HG03354 (cell line): Measurements from ENCODE around the gene EDRF1.
"Not testable (repeated sequence)": the region's sequence is repeated elsewhere in the genome, so short reads cannot be mapped to it uniquely, and the experiment has no call there.

Experiments used
- ATAC-seq: cut with Tn5 transposase; IDR thresholded peaks from one replicate; pipeline ENCODE4 v1.9.1; 2021; ENCODE audit warnings: mild to moderate bottlenecking; ENCODE audit not compliant: unreplicated experiment, poor library complexity, severe bottlenecking

Gene EDRF1

DNA sequence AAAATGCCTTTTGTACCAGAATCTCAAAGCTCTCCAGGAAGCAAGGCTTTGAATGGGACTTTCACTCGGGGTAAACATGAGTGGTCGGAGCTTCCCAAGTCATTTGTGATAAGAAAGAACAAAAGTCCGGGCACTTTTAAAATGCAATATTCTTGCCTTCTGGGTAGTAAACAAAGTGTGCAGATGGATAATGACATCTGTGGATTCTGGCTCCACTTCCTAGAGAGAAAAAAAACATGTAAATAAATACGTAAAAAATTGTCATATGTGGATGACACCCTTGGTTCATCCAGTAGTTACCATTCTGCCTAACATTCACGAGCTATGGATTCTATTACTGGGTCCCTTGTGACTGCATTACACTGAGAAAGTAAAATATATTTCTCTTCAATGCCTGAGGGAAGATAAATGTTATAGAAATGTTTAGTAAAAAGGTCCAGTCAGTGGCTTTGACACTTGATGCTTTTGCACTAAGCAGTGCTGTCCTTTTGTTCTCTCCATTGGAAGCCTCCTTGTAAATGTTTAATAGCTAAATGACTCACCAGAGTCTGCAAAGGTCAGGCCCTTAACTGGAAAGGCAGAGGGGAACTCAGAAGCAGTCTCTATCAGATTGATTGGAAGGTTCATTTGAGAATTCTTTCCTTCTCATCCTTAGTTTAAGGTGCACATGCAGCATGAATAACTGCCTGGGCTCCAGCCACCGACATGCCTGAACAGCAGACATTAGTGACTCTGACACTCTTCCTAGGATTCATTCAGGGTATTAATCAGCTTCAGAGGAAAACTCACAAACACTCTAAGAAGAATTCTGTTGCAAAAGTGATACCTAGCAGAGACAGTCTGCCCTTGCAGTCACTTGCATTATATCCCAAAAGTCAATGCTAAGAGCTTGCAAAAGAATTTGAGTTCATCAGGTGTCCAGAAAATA is 11.7 kb upstream of the EDRF1 start:
- peak; percentile 70 for ATAC-seq

DNA sequence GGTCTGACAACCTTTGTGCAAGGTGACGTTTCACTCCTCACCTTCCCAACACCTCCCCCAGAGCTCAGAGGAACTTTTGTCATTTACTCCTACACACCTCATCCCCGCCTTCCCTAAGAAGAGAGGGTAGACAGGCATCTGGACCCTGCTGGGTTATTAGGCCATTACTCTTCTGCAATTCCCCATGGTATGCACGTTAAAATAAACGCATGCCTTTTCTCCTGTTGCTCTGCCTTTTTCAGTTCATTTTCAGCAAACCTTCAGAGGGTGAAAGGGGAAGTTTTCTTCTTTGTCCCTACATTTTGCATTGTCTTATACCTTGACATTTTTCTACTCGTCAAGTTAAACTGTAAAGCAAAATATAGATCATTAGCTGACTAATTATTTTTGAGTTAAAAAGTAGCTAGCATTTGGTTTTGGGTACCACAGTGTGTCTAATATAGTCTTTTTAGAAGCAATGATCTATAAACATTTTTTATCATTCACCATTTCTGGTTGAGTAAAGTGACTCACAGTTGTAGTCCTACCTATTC is 10.5 kb upstream of the EDRF1 start:
- peak; percentile 53 for ATAC-seq

DNA sequence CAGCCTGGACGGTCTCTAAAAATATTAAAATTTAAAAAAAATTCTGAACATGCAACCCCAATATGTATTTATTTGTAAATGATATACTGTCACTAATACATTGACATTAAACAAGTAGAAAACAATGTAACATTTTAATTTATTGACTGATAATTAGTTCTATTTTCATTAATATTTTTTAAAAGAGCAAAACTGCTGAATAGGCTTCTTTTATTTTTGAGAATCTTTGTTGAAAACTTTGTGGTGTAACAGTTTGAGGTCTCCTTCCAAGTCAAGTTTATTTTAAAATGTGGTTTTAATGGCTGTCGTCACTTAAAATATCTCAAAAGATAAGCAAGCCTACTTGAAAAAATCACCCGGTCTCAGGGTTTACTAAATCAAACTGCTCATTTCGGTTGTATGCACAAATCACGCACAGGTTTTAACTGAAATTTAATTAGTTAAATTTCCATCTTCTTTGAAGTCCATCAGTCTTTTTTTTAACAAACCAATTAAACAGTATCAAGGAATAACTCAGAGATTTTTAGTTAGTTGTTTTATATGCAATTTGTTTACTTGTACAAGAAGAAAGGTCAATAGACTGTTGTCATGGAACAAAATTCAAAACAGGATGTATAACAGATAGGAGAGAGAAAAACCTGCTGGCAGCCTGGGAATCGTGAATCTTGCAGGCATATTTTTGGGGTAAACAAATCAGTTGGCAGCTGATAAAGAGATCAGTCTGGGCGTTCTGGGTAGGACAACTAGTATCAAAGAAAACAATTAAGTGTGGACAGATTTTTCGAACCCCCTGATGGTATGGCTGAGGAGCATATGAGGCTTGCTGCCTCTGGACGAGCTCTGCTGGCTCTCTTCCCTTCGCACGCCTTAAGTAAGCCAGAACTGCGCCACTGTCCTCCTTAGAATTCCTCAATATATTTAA is 9.7 kb upstream of the EDRF1 start:
- no peak for ATAC-seq

GRCh38 chr10:125711110-125711750 is 8.3 kb upstream of the EDRF1 start:
- no peak for ATAC-seq

GRCh38 chr10:125714728-125715127 is 4.8 kb upstream of the EDRF1 start:
- ATAC-seq: not testable (repeated sequence)

GRCh38 chr10:125720002-125720382 is 483 bp downstream of the EDRF1 start:
- no peak for ATAC-seq

GRCh38 chr10:125721035-125721434 is 1.5 kb downstream of the EDRF1 start:
- peak; percentile 47 for ATAC-seq

DNA sequence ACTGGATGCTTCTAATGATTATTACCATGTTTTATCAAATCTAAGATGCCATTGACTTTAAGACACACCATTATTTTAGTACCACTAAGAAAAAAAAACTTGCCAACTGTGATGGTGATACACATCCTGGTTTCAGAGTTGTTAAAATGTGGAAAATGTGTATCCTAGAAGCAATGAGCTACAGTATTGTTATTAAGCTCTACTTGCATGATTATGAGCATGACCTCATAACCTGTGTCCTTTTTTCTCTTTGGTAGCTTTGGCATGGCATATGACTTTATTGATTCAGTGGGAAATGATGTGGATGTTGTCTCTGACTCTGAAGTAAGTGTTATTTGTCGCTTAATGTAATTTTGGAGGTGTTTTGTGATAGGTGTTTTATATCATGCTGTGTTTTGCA is 3.3 kb downstream of the EDRF1 start:
- ATAC-seq: no peak

- no peak for ATAC-seq
Measured at GRCh38 chr10:125726914-125727313, 7.4 kb downstream of the EDRF1 start.

GRCh38 chr10:125727436-125727835 is 7.9 kb downstream of the EDRF1 start:
- no peak for ATAC-seq

DNA sequence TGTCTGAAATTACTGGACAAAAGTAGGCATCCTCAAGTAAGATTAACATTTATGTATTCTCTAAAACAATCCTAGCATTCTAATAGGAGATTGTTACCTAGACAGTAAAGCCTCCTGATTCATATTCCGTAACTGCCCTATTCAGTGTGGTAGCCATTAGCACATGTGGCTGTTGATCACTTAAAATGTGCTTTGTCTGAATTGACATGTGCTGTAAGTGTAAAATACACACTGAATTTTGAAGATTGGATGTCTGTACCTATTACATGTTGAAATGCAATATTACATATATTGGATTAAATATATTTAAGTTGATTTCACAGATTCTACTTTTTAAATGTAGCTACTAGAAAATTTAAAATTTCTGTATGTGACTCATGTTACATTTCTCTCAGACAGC is 14.6 kb downstream of the EDRF1 start:
- ATAC-seq: no peak

GRCh38 chr10:125734823-125735222 is 15.3 kb downstream of the EDRF1 start:
- no peak for ATAC-seq

- ATAC-seq: no peak
Measured at GRCh38 chr10:125738206-125738605, 18.7 kb downstream of the EDRF1 start.

DNA sequence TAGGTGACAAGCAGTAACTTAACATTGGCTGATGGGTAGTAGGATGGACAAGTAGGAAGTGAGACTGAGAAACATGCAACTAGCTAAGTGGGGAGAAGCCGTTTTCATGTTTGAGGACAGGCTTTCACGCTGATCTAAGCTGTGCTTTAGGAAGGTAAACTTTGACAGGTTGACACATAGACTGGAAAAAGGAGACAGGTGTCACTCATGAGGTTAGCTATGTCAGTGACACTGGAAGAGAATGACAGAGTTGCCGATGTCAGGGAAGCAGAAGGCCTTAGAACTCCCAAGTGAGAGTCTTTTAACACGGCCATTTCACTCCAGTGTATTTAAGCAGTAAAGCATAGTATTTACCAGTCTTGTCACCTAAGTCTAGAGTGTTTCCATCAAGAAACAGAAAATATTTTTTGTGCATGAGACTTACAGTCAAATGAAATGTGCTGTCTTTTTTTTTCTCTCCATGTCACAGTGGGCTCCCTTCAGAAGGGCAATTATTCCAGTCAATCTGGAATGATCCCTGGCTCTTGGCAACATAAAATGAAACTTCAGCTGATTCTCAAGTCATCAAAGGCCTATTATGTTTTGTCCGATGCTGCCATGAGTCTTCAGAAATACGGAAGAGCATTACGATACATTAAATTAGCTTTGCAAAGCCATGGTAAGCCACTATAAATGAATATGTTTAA is 20.6 kb downstream of the EDRF1 start:
- no peak for ATAC-seq

- ATAC-seq: no peak
Measured at GRCh38 chr10:125742465-125742864, 23.0 kb downstream of the EDRF1 start.

- ATAC-seq: no peak
Measured at GRCh38 chr10:125744909-125745308, 25.4 kb downstream of the EDRF1 start.

DNA sequence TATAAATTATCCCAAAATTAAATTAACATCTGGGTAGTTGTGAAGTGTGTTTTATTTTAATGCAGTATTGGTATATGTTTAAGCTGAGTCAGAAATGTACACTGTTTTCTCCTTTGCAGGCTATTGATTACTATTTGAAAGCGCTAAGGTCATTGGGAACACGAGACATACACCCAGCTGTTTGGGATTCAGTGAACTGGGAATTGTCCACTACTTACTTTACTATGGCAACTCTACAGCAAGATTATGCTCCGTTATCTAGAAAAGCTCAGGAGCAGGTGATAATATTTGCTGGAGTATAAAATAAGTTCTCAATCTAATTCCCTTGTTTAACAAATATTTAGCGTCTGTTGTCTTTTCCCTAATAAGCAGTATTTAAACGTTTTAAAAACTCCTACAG is 27.9 kb downstream of the EDRF1 start:
- no peak for ATAC-seq

- ATAC-seq: no peak
Measured at GRCh38 chr10:125756196-125756595, 36.7 kb downstream of the EDRF1 start.

DNA sequence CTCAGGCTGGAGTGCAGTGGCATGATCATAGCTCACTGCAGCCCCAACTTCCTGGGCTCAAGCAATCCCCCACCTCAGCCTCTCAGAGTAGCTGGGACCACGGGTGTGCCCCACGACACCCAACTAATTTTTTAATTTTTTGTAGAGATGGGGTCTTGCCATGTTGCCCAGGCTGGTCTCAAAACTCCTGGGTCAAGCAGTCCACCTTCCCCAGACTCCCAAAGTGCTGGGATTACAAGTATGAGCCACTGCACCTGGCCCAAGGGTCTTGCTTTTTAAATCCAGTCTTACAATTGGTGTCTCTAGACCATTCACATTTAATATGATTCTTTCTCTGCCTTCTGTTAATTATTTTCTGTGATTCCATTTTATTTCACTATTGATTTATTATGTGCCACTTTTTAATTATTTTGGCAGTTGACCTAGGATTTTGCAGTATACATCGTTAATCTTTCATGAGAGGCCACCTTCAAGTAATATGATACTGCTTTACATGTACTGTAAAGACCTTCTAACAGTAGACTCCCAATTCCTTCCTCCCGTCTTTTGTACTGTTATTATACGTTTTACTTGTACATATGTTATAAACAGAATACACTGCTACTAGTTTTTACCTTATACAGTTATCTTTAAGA is 37.5 kb downstream of the EDRF1 start:
- no peak for ATAC-seq
